ENCODE measurements around the gene CDH22. TPM values are rescaled to one million over a fixed set of nuclear protein-coding genes. Genes with fewer than 3 reads are reported as not detected.

CDH22 gene
- total RNA-seq, 1 experiment from 2014 or later, result not detected

DNA sequence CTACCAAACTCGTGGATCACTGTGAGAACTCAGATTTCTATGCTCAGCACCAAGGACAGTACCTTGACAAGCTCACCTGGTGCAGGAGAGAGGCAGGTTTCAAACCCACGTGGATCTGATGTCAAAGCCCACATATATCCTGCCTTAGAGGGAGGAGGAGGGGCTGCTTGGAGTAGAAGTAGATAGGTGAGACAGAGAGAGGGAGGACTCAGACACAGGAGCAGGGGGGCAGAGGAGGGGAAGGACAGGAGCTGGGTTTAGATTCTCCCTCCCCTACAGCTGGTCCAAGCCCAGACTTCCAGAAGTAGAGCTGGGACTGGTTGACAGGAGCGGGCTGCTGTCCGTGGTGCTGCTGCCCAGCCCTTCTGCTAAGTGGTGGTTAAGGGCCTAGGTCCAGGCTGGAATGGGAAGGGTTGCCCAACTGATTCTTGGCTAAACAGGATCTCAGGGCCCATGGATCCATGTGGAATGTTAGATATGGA lies 77.5 kb downstream of the CDH22 start:
- ChIA-PET CTCF (no interaction called here), POLR2A (ENCODE audit: low non-redundant PET) (no interaction called here)
- intact Hi-C loops (cut with micrococcal nuclease; ENCODE audit: unreplicated experiment), result no loop called here
- peaks cover 16% of the 10 kb centered on the region for H3K27me3 ChIP-seq (replicated peaks; ENCODE audit: insufficient read depth, low read depth, low read length, poor library complexity)
- no peak overlapping the region for H3K4me3 ChIP-seq (ENCODE audit: low read depth, low read length, poor library complexity, severe bottlenecking)
- no peaks in the 10 kb centered on the region for H3K36me3 ChIP-seq (ENCODE audit: insufficient read depth, low read length, poor library complexity, severe bottlenecking)
- no peak for TF ChIP-seq EZH2 (IDR thresholded peaks at IDR 0.05; ENCODE audit: borderline replicate concordance, low read depth, low read length, poor library complexity, severe bottlenecking)
- no peak for TF ChIP-seq CTCF (conservative IDR thresholded peaks at IDR 0.05; ENCODE audit: low read depth, low read length)
- H3K27ac ChIP-seq (ENCODE audit: low read depth, low read length, poor library complexity, severe bottlenecking), result no peak overlapping the region
- peak; percentile 43 for DNase-seq (ENCODE audit: low spot score)
- H3K9me3 ChIP-seq (ENCODE audit: low read depth, low read length, poor library complexity, severe bottlenecking), result no peaks in the 10 kb centered on the region
- H3K4me1 ChIP-seq (ENCODE audit: insufficient read depth, low read length, poor library complexity, severe bottlenecking), result no peaks in the 10 kb centered on the region
- no TSS peak for BruUV-seq (replicated peaks)

GRCh38 chr20:46230106-46230491 lies 78.2 kb downstream of the CDH22 start:
- no peak for DNase-seq (ENCODE audit: low spot score)
- Histone ChIP-seq H3K9me3 (ENCODE audit: low read depth, low read length, poor library complexity, severe bottlenecking) (no peaks in the 10 kb centered on the region), H3K4me3 (ENCODE audit: low read depth, low read length, poor library complexity, severe bottlenecking) (no peak overlapping the region), H3K4me1 (ENCODE audit: insufficient read depth, low read length, poor library complexity, severe bottlenecking) (no peaks in the 10 kb centered on the region), H3K36me3 (ENCODE audit: insufficient read depth, low read length, poor library complexity, severe bottlenecking) (no peaks in the 10 kb centered on the region), H3K27me3 (replicated peaks; ENCODE audit: insufficient read depth, low read depth, low read length, poor library complexity) (peaks cover 22% of the 10 kb centered on the region), H3K27ac (ENCODE audit: low read depth, low read length, poor library complexity, severe bottlenecking) (no peak overlapping the region)
- no TSS peak for BruUV-seq (replicated peaks)
- intact Hi-C loops (cut with micrococcal nuclease; ENCODE audit: unreplicated experiment), result no loop called here
- CTCF ChIA-PET, result no interaction called here
- TF ChIP-seq EZH2 (IDR thresholded peaks at IDR 0.05; ENCODE audit: borderline replicate concordance, low read depth, low read length, poor library complexity, severe bottlenecking), result no peak
- TF ChIP-seq CTCF (conservative IDR thresholded peaks at IDR 0.05; ENCODE audit: low read depth, low read length), result no peak
- POLR2A ChIA-PET (ENCODE audit: low non-redundant PET), result no interaction called here

GRCh38 chr20:46229478-46230105 lies 78.7 kb downstream of the CDH22 start:
- Histone ChIP-seq H3K9me3 (ENCODE audit: low read depth, low read length, poor library complexity, severe bottlenecking) (no peaks in the 10 kb centered on the region), H3K4me1 (ENCODE audit: insufficient read depth, low read length, poor library complexity, severe bottlenecking) (no peaks in the 10 kb centered on the region), H3K4me3 (ENCODE audit: low read depth, low read length, poor library complexity, severe bottlenecking) (no peak overlapping the region), H3K27me3 (replicated peaks; ENCODE audit: insufficient read depth, low read depth, low read length, poor library complexity) (peaks cover 22% of the 10 kb centered on the region), H3K27ac (ENCODE audit: low read depth, low read length, poor library complexity, severe bottlenecking) (no peak overlapping the region), H3K36me3 (ENCODE audit: insufficient read depth, low read length, poor library complexity, severe bottlenecking) (no peaks in the 10 kb centered on the region)
- TF ChIP-seq EZH2 (IDR thresholded peaks at IDR 0.05; ENCODE audit: borderline replicate concordance, low read depth, low read length, poor library complexity, severe bottlenecking) (no peak), CTCF (conservative IDR thresholded peaks at IDR 0.05; ENCODE audit: low read depth, low read length) (no peak)
- CTCF ChIA-PET, result no interaction called here
- no TSS peak for BruUV-seq (replicated peaks)
- no peak for DNase-seq (ENCODE audit: low spot score)
- intact Hi-C loops (cut with micrococcal nuclease; ENCODE audit: unreplicated experiment), result no loop called here
- POLR2A ChIA-PET (ENCODE audit: low non-redundant PET), result no interaction called here

Measured in A673 (cell line).